H1 (cell line): Measurements from ENCODE around the gene BRD8. TPM values are rescaled to one million over a fixed set of nuclear protein-coding genes. Genes with fewer than 3 reads are reported as not detected.

Experiments
- ASH2L ChIP-seq: fragments of 200-600, 300-600 bp; sonication (generic); IDR thresholded peaks from one replicate; pipeline ENCODE4 v1.7.1; 2017; ENCODE audit warnings: low read length
- CREB1 ChIP-seq: IDR thresholded peaks from 2 replicates; pipeline ENCODE4 v1.6.1; 2012; ENCODE audit warnings: inconsistent platforms
- POU5F1 ChIP-seq: IDR thresholded peaks from 2 replicates; pipeline ENCODE4 v1.6.1; 2011; ENCODE audit warnings: low read depth, mild to moderate bottlenecking, low read length, moderate library complexity
- TAF1 ChIP-seq: IDR thresholded peaks from 2 replicates; pipeline ENCODE4 v1.6.1; 2011; ENCODE audit warnings: mild to moderate bottlenecking, low read depth, low read length
- TBP ChIP-seq: IDR thresholded peaks from 2 replicates; pipeline ENCODE4 v1.6.1; 2011; ENCODE audit warnings: low read depth, low read length, improper control_type of control experiment
- polyA plus RNA-seq, 7 experiments: library from polyadenylated mRNA; depleted of rRNA in 3 of 7; stranded (reverse) in 5 of 7; unstranded in 2 of 7; fragments of >200 nt in 5 of 7; fragments of 200-250 nt in 2 of 7; gene quantifications; 1 replicate in 5 of 7; 2 replicates in 1 of 7; 4 replicates in 1 of 7; pipeline versions ENCODE4 v1.2.1 to v1.2.3, GENCODE V29; 2011 to 2013; ENCODE audit warnings: missing spikeins in 2 of 7, mixed read lengths in 2 of 7
- total RNA-seq: library from RNA; stranded (reverse); fragmentation: NEBNext Ultra II Directional; extraction: Animal tissue kit (Norgen Biotek cat#: 25700); gene quantifications from 2 replicates; pipeline ENCODE4 v1.2.1, GENCODE V29; 2021
- TF ChIP-seq, protein P1 (sequence below): IDR thresholded peaks from 2 replicates; pipeline ENCODE4 v1.6.1; 2011; ENCODE audit warnings: low read length, improper control_type of control experiment
- TF ChIP-seq, protein P2 (sequence below): IDR thresholded peaks from 2 replicates; pipeline ENCODE4 v1.6.1; 2012; ENCODE audit warnings: inconsistent platforms

BRD8 gene
- total and polyA plus RNA-seq, 2 of the 8 experiments (the other 6 are each of a cell fraction or from before 2014, with no cell fraction given) = 37.8 to 75.8 TPM

- TF ChIP-seq TAF1 (no peak), ASH2L (no peak), CREB1 (no peak), TBP (no peak), POU5F1 (no peak)
- TF ChIP-seq, protein P1, sequence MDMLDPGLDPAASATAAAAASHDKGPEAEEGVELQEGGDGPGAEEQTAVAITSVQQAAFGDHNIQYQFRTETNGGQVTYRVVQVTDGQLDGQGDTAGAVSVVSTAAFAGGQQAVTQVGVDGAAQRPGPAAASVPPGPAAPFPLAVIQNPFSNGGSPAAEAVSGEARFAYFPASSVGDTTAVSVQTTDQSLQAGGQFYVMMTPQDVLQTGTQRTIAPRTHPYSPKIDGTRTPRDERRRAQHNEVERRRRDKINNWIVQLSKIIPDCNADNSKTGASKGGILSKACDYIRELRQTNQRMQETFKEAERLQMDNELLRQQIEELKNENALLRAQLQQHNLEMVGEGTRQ = no peak
- TF ChIP-seq, protein P2, sequence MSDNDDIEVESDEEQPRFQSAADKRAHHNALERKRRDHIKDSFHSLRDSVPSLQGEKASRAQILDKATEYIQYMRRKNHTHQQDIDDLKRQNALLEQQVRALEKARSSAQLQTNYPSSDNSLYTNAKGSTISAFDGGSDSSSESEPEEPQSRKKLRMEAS = no peak
- TF ChIP-seq, all 59 proteins: peak for 0
Observed at GRCh38 chr5:138182808-138183207, 4.4 kb upstream of the BRD8 start (continued).
